HG02938 (cell line): Measurements from ENCODE around the gene PPP1R10.
A peak's percentile ranks its signal among the peaks of the same experiment; 100 is the strongest.
"Not testable (repeated sequence)": the region's sequence is repeated elsewhere in the genome, so short reads cannot be mapped to it uniquely, and the experiment has no call there.

ENCODE experiments used
- ATAC-seq: cut with Tn5 transposase; IDR thresholded peaks from one replicate; pipeline ENCODE4 v1.9.1; 2021; ENCODE audit warnings: mild to moderate bottlenecking, moderate library complexity; ENCODE audit not compliant: unreplicated experiment

PPP1R10 gene

DNA sequence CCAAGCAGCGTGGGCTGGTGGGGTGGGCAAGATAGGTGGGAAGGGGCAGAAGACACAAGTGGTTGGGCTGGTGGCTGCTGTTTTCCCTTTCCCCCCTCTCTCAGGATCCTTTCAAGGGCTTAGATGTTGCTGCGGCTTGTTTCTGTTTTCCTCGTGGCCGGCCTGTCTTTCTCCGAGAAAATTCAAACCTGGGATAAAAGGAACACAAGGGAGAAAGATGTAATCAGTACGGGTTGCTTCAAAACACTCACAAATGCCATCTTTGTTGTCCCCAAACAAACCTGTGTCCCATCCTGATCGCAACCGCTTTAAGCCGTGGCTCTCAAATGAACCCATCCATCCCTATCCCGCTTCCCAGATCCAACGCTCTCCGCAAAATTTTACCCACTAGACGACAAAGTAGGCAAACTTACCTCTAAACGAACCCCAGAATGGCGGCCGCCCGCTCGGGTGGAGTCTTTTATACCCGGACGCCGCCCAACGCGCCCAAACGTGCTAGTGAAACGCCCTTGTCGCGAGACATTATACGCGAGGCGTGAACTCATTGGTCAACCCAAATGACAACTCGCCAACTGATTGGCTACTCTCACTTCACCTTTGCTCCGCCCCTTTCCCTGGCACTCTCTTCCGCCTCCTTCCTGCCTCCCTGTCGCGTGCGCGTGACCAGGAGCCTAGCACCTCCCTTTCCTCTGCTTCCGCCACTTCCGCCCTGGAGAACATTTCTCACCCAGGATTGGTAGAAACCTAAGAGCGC is at the start of gene PPP1R10:
Gene PPP1R10, minus strand, starts transcription at position 433 of the 754 bp plus-strand sequence. CDS start 7,299 bp downstream, outside the sequence.
- peak; percentile 78 for ATAC-seq

DNA sequence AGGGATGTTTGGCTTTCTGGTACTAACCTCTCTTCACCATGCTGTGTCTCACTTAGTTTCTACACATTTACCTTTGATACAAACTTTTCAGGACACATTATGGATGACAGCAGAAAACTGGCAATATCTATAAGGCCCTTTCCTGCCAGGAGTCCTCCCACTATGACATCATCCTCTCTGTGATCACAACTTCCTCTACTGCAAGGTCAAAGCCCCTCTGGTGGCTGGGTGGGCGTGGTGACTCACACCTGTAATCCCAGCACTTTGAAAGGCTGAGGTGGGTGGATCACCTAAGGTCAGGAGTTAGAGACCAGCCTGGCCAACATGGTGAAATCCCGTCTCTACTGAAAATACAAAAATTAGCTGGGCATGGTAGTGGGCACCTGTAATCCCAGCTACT is 49.3 kb upstream of the PPP1R10 start:
- ATAC-seq, result not testable (repeated sequence)

DNA sequence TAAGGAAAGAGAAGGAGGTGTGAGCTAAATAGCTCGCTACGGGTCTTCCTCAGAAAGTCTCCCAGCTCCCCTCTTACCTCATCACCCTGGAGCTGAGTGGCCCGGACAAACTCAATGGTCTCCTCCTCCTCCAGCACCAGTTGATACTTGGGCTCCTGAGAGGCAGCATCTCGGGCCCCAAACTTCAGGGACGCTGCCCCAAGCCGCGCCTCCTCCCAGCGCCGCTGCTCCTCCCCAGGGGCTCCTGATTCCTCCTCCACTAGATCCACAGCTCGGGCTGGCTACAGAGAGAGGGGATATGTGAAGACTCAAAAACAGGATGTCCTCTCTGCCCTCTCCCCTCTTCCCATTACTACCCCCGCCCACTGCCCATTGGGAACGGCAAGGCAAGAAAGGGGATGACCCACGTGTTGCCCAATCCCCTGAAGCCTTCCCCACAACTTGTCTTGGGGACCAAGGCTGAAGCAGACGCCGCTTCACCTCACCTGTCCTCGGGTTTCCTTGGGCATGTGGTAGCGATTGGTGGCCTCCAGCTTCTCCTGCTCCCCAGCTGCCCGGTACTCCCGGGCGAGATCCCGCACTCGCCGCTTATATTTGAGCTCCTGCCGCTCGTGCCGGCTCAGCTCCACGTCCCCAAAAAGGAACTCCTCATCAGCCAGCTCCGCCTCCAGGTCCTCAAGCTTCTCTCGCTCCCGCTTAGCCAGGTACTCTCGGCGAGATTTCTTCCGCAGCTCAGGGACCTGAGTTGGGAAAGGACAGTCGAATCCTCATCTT is 48.1 kb upstream of the PPP1R10 start:
- ATAC-seq, result no peak

DNA sequence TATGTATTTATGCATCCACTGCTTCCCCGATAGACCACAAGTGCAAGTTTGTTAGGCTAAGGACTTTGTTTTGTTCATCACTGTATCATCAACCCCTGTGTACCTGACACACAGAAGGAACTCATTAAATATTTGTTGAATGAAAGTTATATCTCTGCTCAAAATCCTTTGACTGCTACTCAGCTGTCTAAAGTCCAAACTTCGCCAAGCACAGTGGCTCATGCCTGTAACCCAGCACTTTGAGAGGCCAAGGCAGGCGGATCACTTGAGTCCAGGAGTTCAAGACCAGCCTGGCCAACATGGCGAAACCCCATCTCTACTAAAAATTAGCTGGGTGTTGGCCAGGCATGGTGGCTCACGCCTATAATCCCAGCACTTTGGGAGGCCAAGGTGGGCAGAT is 40.9 kb upstream of the PPP1R10 start:
- ATAC-seq, result not testable (repeated sequence)

DNA sequence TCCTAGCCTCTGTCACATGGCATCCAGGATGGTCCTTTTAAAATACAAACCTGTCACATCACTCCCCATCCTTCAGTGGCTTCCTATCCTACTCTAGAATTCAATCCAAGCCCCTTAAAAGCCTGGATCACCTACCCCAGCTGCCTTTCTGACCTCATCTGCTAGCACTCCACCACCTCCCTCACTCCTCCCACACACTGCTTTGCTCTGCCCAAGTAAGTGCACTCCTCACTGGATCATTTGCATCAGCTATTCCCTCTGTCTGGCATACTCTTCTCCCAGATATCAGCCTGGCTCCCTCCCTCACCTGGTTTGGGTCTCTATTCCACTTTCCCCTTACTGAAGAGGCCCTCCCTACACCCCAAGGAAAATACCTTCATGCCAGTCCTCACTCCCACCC is 40.4 kb upstream of the PPP1R10 start:
- no peak for ATAC-seq

DNA sequence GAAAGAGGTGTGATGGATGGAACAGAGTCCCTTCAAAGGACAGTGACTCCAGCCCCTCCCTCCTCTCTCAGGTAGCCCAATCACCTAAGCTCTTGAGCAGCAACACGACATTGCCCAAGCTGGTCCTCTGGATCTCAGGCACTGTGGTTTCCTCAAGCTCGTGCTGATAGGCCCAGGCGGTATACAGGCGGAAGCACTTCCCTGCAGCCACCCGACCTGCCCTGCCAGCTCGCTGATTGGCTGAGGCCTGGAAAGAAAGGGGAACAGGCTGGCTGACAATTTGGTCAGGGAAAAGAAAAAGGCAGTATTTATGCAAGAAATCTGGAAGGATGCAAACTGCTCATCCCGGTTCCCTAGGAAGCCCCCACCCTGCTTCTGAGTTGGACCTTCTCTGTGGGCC is 39.5 kb upstream of the PPP1R10 start:
- no peak for ATAC-seq

DNA sequence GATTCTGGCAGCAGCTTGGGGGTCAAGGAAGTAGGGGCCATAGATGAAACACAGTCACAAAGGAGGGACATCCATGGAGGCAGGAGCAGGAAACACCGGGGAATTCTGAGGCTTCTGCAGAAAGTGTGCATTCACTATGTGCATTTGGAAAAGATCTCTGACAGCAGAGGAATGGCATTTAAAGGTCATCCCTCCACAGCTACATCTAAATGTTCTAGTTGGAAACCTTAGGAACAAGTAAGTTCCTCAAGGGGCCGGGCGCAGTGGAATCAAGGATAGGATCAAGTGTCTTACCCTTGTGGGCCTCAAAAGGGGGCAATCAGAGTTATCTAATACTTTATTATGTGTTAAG is 38.7 kb upstream of the PPP1R10 start:
- ATAC-seq, result no peak

DNA sequence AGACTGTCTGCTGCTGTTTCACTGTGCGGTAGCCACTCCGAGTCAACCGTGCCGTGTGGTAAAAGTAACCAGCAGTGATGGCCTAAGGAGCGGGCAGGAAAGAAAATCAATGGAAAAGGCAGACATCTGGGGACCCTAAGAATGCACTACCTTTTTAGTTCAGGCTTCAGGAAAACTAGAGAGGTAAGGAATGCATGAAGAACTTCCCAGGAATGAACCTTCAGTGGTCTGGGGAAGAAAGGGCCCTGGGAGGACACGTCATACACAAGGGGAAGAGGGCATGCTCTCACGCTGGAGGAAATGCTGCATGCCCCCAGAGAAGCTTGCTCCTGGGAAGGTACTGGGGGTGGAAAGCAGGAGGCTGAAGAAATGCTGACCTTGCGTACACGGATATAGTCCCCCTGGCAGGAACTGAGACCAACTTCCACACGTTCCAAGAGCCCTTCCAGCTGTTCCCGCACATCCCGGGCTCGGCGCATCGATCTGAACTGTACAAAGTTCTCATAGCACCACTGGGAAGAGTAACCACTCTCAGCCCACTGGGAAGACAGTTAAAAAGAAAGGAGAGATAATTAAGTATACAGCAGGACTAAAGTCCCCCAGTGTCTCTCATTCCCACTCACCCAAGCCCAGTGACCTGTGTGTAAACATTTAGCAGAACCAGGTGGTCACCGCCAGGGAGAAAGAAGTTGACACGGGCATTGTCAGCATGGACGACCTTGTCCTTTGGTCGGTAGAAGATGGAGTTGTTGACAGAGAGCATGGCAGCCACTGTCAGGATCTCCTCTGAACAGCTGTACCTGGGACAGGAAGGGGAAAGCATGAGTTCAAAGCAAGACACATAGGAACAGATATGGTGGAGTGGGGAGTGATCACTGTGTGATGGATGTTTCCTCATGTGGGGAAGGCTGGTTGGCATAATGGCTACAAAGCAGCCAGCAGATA is 38.0 kb upstream of the PPP1R10 start:
- no peak for ATAC-seq

DNA sequence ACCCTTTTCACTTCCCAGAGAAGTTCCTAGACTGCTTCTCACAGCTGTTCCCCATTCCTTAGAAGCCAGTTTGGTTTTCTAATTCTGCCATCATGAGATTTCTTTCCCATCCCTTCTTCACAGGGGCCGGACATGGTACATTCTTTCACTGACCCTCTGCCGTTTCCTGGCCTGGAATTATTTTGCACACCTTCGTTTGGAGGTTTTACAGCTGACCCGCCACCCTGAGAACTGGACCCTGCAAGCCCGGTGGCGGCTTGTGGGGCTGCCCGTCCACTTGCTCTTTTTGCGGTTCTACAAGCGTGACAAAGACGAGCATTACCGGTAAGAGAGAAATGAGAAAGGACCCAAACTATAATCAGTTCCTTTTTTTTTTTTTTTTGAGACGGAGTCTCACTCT is 34.1 kb upstream of the PPP1R10 start:
- no peak for ATAC-seq

DNA sequence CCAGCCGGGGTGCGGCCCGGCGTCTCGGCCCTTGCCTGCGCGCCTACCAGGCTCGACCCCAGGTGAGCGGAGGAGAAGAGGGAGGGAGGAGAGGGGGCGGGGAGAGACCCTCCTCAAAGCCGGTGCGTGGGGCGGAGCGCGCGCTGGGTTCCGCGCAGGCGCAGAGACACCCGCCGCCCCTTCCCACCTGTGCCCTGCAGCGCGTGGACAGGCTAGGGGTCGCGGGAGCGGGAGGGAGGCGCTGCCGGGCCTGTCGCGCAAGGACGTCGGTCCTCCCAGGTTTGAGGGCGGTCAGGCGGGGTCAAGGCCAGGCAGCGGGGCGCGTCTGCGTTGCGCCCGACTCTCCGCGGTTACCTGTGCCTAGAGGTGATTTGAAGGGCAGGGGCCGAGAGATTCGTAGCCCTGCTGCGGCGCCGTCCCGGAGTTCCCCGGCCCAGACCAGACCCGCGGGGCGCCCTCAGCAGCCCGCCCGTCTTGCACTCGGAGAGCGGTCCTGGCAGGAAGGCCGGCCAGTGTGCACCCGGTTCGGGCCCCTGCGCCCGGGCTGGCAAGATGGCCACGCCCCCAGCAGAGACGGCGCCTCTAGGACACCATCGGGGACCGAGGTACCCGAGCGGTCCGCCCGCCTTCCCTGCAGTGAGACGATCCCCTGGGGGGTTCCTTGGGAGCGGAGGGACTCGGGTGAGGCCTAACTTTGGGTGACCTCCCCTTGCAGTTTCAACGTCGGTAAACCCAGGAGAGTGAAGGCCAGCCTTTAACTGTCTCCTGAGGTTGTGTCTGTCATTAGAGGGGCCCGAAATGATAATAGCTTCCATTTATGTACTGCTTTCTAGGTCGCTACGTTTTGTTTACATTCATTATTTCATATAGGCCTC is 30.4 kb upstream of the PPP1R10 start:
- peak; percentile 46 for ATAC-seq

DNA sequence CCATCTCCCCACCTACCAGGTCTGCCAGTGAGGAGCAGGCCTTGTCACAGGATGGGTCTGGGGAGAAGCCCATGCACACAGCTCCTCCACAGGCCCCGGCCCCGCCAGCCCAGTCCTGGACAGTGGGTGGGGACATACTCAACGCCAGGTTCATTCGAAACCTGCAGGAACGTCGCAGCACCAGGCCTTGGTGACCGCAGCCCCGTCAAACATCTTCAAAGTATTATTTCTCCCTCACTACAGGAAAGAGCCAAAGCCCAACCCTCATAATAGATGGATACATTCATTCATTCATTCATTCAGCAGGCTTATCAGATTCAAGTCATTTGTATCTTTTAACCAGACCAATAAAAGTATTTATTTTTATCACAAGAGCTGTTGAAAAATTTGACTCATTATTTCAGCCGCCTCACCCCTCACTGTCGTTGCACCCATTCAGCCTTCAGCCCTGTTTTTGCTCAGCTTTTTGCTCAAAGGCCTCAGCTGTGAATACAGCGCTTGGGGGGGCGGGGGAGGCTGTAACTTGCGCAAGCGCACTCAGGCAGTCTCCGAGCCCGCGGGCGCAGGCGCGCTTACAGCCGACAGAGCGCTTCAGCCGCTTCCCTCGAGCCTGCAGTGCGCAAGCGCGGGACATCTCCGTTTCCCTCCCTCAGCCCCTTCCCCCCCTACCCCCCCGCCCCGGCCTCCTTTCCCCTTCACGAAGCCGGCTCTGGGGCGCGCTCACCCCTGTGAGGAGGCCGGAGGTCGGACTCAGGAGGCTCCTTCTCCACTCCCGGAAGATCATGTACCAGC is 29.6 kb upstream of the PPP1R10 start, which contains the start of gene C6orf136:
Gene C6orf136, plus strand, starts transcription at position 684 of the 792 bp plus-strand sequence. Its CDS starts 99 bp downstream, at position 783.
- peak; percentile 49 for ATAC-seq

DNA sequence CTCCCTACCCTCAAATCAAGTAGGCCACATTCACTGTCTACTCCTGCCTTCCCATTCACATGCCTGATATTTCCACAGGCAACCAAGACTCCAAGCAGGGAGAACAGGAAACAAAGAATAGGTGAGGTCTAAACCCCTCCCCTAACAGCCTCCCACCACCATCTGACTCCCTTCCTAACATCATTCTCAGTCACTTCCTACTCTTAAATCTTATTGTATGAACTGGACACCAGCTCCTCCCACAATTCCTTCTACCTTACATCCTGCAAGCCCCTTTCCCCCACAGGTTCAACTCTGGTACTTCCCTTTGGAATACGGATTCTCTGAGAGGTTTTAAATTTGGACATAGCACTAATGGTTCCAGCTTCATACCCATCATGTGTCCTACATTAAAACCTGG is 28.9 kb upstream of the PPP1R10 start:
- no peak for ATAC-seq

DNA sequence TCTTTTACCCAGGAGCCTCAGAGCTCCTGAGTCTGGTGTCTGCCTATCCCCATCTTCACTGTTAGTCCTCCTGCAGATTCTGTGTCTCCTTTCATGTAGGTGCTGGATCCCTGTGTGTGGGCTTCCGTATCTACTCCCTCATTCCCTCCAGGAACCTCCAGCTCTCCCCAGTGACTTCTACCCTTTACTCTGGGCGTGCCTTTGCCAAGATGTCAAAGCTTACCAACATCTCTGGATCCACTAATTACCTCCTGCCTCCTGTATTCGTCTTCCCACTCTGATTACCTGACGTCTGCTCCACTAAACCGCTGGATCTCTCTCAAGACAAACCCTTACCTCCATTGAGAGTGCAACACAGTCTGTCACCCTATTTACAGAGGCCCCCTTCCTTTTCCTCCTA is 27.7 kb upstream of the PPP1R10 start:
- ATAC-seq, result no peak

DNA sequence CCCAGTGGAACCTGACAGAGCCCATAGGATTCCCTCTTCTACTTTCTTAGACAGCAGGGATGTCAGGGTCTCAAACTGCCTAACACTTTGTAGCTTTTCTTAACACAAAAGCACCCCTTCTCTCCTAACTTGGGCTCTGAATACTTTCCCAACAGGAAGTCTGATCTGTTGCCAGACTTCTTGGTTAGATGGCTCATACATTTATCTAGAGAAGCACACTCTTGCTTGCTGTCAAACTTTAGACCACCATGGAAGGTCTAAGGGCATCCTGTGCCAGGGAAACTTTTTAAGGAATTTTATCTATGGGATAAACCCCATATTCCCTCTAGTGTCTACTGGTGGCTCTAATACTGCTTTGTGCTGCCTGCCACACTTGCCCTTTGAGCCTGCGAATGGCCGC is 26.6 kb upstream of the PPP1R10 start:
- ATAC-seq, result no peak

DNA sequence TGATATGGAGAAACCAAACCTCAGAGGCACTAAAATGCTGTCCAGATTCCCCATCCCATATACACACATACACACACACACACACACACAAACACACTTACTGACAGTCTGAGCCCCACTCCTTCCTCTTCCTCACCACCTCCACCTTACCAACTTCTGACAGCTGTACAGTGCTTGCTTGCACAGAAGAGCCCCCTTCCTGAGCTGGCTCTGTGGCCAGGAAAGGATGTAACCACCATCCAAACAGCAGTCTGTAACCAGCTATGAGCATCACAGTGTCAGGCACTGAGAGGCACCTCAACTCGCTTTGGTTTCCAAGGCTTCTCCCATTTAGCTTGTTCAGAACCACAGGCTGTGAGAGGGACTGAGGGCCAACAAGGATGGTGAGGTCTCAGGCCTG is 24.0 kb upstream of the PPP1R10 start:
- ATAC-seq, result no peak

DNA sequence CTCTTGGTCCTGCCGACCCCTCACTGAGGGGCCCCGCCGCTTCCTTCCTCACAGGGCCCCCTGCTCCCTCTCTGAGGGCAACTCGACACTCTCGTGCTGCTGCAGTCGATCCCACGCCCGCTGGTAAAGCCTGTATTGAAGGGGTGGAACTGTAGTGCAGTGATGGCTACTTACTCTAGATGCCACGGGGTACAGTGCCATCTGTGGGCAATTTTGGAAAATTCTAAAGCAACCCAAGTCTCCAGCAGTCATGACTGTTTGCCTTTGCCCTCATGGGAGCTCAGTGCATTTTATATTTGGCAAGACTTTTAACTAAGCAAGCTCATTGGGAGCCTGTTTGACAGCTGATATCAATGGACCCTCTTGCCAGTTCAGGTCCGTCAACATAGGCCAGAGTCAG is 23.4 kb upstream of the PPP1R10 start:
- no peak for ATAC-seq

DNA sequence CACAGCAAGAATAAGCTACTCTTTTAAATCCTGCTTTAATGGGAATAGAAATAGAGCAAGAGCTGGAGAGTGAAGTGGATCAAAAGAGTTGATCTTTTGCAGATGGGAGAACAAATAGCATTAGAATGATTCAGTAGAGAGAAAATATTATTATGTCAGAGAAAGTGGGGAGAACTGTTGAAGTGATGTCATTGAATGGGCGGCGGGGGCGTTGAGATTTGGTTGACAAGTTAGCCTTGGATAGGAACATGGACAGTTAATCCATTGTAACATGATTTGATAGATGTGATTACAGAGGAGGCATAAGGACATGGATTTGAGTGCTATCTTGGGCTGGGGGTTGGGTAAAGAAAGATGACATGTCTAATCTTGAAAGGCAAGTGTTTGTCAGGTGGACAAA is 18.8 kb upstream of the PPP1R10 start:
- ATAC-seq, result no peak

DNA sequence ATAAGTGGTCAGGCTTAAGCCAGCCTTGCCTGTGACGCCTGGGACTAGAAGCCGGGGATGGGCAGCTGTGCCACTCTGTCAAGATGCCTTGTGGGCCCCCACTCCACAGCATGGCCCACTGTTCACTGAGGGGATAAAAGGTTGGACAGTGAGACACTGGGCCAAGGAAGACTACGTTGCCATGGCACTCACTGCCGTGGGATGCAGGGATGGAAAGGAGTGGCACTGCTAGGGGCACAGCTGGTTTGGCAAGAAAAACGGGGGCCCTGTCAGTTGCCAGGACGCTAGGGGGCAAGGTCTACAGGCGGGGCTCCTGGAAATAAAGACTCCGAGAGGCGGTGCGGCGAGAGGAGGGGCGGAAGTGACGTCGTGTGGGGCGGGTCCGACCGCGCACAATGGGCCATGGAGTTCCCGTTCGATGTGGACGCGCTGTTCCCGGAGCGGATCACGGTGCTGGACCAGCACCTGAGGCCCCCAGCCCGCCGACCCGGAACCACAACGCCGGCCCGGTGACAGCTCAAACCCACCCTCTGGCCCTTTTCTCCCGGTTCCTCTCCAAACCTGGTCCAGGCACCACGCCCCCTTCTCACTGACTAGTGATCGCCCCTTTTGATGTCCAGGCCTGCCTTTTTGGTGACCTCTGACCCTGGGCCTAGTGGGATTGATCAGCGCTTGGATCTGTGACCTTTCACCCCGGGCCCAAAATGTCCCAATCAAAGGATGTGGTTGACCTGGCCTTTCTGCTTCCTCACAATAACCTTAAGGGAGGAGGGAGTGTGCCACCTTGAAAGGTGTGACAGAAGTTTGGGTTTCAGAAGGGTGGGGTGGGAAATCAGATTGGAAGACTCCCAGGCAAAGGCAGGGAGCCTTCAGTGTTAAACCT is 9.7 kb upstream of the PPP1R10 start, which contains the start of gene ATAT1:
Gene ATAT1, plus strand, starts transcription at position 391 of the 883 bp plus-strand sequence.
- ATAC-seq, result peak; percentile 82
